Common myeloid progenitor, CD34-positive (primary cell): ENCODE data around the gene PRKCZ.
A peak's percentile ranks its signal among the peaks of the same experiment; 100 is the strongest.

Experiments used
- CTCF ChIA-PET: fragments of 350-600 bp; sonication (Branson Sonifier 250); formaldehyde crosslinking; loops from one replicate; lab custom pipeline; 2021; ENCODE audit warnings: antibody characterized with exemption; lab: Charles Lee
- POLR2A ChIA-PET: fragments of 350-600 bp; sonication (Branson Sonifier 250); formaldehyde crosslinking; loops from one replicate; lab custom pipeline; 2021; ENCODE audit warnings: antibody characterized with exemption; lab: Charles Lee
- DNase-seq, 3 donors: peaks; one replicate each; pipeline versions ENCODE4 v3.0.0 to v3.0.0-alpha.2; 2013
- H3K27ac ChIP-seq, 2 experiments: 1 replicate in 1 of 2; 2 replicates in 1 of 2; pipeline ENCODE4 v1.7.0; 2013; ENCODE audit warnings: inconsistent platforms in 2 of 2, low read length in 2 of 2, mild to moderate bottlenecking in 2 of 2, low read depth in 1 of 2, moderate library complexity in 1 of 2; ENCODE audit not compliant: severe bottlenecking in 2 of 2, insufficient read depth in 1 of 2, poor library complexity in 1 of 2
- H3K27me3 ChIP-seq, 5 experiments: replicated peaks in 2 of 5; 1 replicate in 3 of 5; 2 replicates in 2 of 5; pipeline versions ENCODE4 v1.6.1 to v1.7.0; 2013; ENCODE audit warnings: low read length in 4 of 5, mild to moderate bottlenecking in 2 of 5, moderate library complexity in 2 of 5, inconsistent platforms in 1 of 5; ENCODE audit not compliant: insufficient read depth in 5 of 5, control insufficient read depth in 4 of 5
- H3K36me3 ChIP-seq, 4 experiments: 1 replicate in 2 of 4; 2 replicates in 2 of 4; pipeline versions ENCODE4 v1.6.1 to v1.7.0; 2013; ENCODE audit warnings: low read length in 3 of 4, control low read depth in 1 of 4, mild to moderate bottlenecking in 1 of 4; ENCODE audit not compliant: control insufficient read depth in 4 of 4, insufficient read depth in 4 of 4
- H3K4me1 ChIP-seq, 4 experiments: 1 replicate in 3 of 4; 2 replicates in 1 of 4; pipeline versions ENCODE4 v1.6.1 to v1.7.1; 2013; ENCODE audit warnings: low read length in 3 of 4, mild to moderate bottlenecking in 3 of 4, control low read depth in 1 of 4, inconsistent platforms in 1 of 4, moderate library complexity in 1 of 4; ENCODE audit not compliant: control insufficient read depth in 4 of 4, insufficient read depth in 4 of 4; ENCODE audit errors: control extremely low read depth in 1 of 4
- H3K4me3 ChIP-seq, 7 experiments: 1 replicate in 4 of 7; 2 replicates in 3 of 7; pipeline versions ENCODE4 v1.5.1 to v1.7.0; 2013; ENCODE audit warnings: mild to moderate bottlenecking in 7 of 7, low read length in 6 of 7, moderate library complexity in 6 of 7, inconsistent platforms in 2 of 7, low read depth in 2 of 7, control low read depth in 1 of 7; ENCODE audit not compliant: insufficient read depth in 4 of 7, control insufficient read depth in 1 of 7; ENCODE audit errors: extremely low read depth in 1 of 7
- H3K9me3 ChIP-seq, 5 experiments: 1 replicate in 4 of 5; 2 replicates in 1 of 5; pipeline versions ENCODE4 v1.6.1 to v1.7.1; 2013; ENCODE audit warnings: low read length in 4 of 5, mild to moderate bottlenecking in 2 of 5, inconsistent platforms in 1 of 5, low read depth in 1 of 5, moderate library complexity in 1 of 5; ENCODE audit not compliant: control insufficient read depth in 4 of 5, insufficient read depth in 2 of 5; ENCODE audit errors: control extremely low read depth in 1 of 5
- WGBS: methylation state at CpG from one replicate; pipeline ENCODE4 v1.1.5; 2013; ENCODE audit not compliant: insufficient coverage; 5-methylcytosine and 5-hydroxymethylcytosine counted together

The PRKCZ gene

GRCh38 chr1:2078170-2078569 is 28.0 kb downstream of the PRKCZ start:
- H3K9me3 ChIP-seq = peaks cover 0 to 22% (median 18%) of the 10 kb centered on the region in 5 experiments
- WGBS = 89% methylated on average over 5 of the region's 7 CpGs
- ChIA-PET CTCF (interaction anchor here (2.0 kb wide), 1 partner anchor 10 kb away, joined by 4 read pairs; no protein-coding TSS in a partner anchor), POLR2A (no interaction called here)
- H3K4me3 ChIP-seq = no peak overlapping the region
- H3K27me3 ChIP-seq = no peaks in the 10 kb centered on the region
- DNase-seq = peak in 1 of 3 donors; percentile 2
- H3K36me3 ChIP-seq = peaks cover 0 to 26% (median 1%) of the 10 kb centered on the region in 4 experiments
- no peak overlapping the region for H3K27ac ChIP-seq
- no peaks in the 10 kb centered on the region for H3K4me1 ChIP-seq

- Histone ChIP-seq H3K36me3 (peaks cover 0 to 20% (median 1%) of the 10 kb centered on the region in 4 experiments), H3K4me1 (no peaks in the 10 kb centered on the region), H3K4me3 (no peak overlapping the region), H3K27me3 (peaks cover 0 to 2% (median 0%) of the 10 kb centered on the region in 5 experiments), H3K9me3 (peaks cover 0 to 22% (median 18%) of the 10 kb centered on the region in 5 experiments), H3K27ac (no peak overlapping the region)
- DNase-seq = no peak
- WGBS = 96% methylated on average over 25 of the region's 28 CpGs
- POLR2A ChIA-PET = interaction anchor here (0.5 kb wide), 1 partner anchor 198 kb away, joined by 3 read pairs; no protein-coding TSS in a partner anchor
- CTCF ChIA-PET = interaction anchor here (2.0 kb wide), 1 partner anchor 9 kb away, joined by 4 read pairs; no protein-coding TSS in a partner anchor
These were observed 29.3 kb downstream of the PRKCZ start for GRCh38 chr1:2079396-2080085.

- Histone ChIP-seq H3K36me3 (peaks cover 0 to 20% (median 1%) of the 10 kb centered on the region in 4 experiments), H3K27me3 (peaks cover 0 to 2% (median 0%) of the 10 kb centered on the region in 5 experiments), H3K27ac (no peak overlapping the region), H3K4me1 (no peaks in the 10 kb centered on the region), H3K4me3 (no peak overlapping the region), H3K9me3 (peaks cover 0 to 22% (median 18%) of the 10 kb centered on the region in 5 experiments)
- ChIA-PET CTCF (no interaction called here), POLR2A (no interaction called here)
- 96% methylated on average over 13 of the region's 16 CpGs for WGBS
- no peak for DNase-seq
These were observed 29.9 kb downstream of the PRKCZ start for GRCh38 chr1:2080140-2080539.

GRCh38 chr1:2080884-2081283 is 30.7 kb downstream of the PRKCZ start:
- POLR2A ChIA-PET = interaction anchor here (0.6 kb wide), 1 partner anchor 114 kb away, joined by 5 read pairs; no protein-coding TSS in a partner anchor
- 96% methylated on average over 19 of the region's 20 CpGs for WGBS
- no peak for DNase-seq
- Histone ChIP-seq H3K9me3 (peaks cover 0 to 22% (median 18%) of the 10 kb centered on the region in 5 experiments), H3K4me1 (no peaks in the 10 kb centered on the region), H3K4me3 (no peak overlapping the region), H3K27ac (no peak overlapping the region), H3K27me3 (peaks cover 0 to 2% (median 0%) of the 10 kb centered on the region in 5 experiments), H3K36me3 (peaks cover 0 to 17% (median 1%) of the 10 kb centered on the region in 4 experiments)
- CTCF ChIA-PET = no interaction called here

- H3K27ac ChIP-seq = no peak overlapping the region
- CTCF ChIA-PET = no interaction called here
- no peak for DNase-seq
- peaks cover 0 to 19% (median 18%) of the 10 kb centered on the region in 5 experiments for H3K9me3 ChIP-seq
- 100% methylated on average over 6 of the region's 20 CpGs for WGBS
- no peak overlapping the region for H3K4me3 ChIP-seq
- peaks cover 0 to 17% (median 1%) of the 10 kb centered on the region in 4 experiments for H3K36me3 ChIP-seq
- no peaks in the 10 kb centered on the region for H3K4me1 ChIP-seq
- H3K27me3 ChIP-seq = peaks cover 0 to 2% (median 0%) of the 10 kb centered on the region in 5 experiments
- POLR2A ChIA-PET = interaction anchor here (0.6 kb wide), 1 partner anchor 115 kb away, joined by 5 read pairs; no protein-coding TSS in a partner anchor
These were observed 31.2 kb downstream of the PRKCZ start for GRCh38 chr1:2081326-2081885.

- Histone ChIP-seq H3K27ac (no peak overlapping the region), H3K27me3 (peaks cover 0 to 2% (median 0%) of the 10 kb centered on the region in 5 experiments), H3K9me3 (peaks cover 0 to 18% (median 14%) of the 10 kb centered on the region in 5 experiments), H3K4me3 (no peak overlapping the region), H3K36me3 (peaks cover 0 to 11% (median 1%) of the 10 kb centered on the region in 4 experiments), H3K4me1 (no peaks in the 10 kb centered on the region)
- DNase-seq = no peak
- 98% methylated on average over 18 of the region's 22 CpGs for WGBS
- CTCF ChIA-PET = no interaction called here
- POLR2A ChIA-PET = no interaction called here
These were observed 31.9 kb downstream of the PRKCZ start for GRCh38 chr1:2082064-2082463.
